ENCODE results near the gene ADI1.

Gene ADI1

GRCh38 chr2:3466966-3467365, 52.4 kb downstream of the ADI1 start:
- TF ChIP-seq CTCF (conservative IDR thresholded peaks at IDR 0.05; ENCODE audit: low read length) = no peak
- H3K4me3 ChIP-seq (ENCODE audit: low read length) = no peak overlapping the region
- DNase-seq (ENCODE audit: low read depth) = no peak

GRCh38 chr2:3466482-3466863, 52.9 kb downstream of the ADI1 start:
- DNase-seq (ENCODE audit: low read depth) = no peak
- no peak for TF ChIP-seq CTCF (conservative IDR thresholded peaks at IDR 0.05; ENCODE audit: low read length)
- H3K4me3 ChIP-seq (ENCODE audit: low read length) = no peak overlapping the region

GRCh38 chr2:3465844-3466481, 53.4 kb downstream of the ADI1 start:
- no peak for TF ChIP-seq CTCF (conservative IDR thresholded peaks at IDR 0.05; ENCODE audit: low read length)
- H3K4me3 ChIP-seq (ENCODE audit: low read length) = no peak overlapping the region
- peak; percentile 92 for DNase-seq (ENCODE audit: low read depth)

- no peak for DNase-seq (ENCODE audit: low read depth)
- no peak overlapping the region for H3K4me3 ChIP-seq (ENCODE audit: low read length)
- TF ChIP-seq CTCF (conservative IDR thresholded peaks at IDR 0.05; ENCODE audit: low read length) = no peak
These were observed 54.0 kb downstream of the ADI1 start for GRCh38 chr2:3465328-3465727.

- DNase-seq (ENCODE audit: low read depth) = no peak
- H3K4me3 ChIP-seq (ENCODE audit: low read length) = no peak overlapping the region
- TF ChIP-seq CTCF (conservative IDR thresholded peaks at IDR 0.05; ENCODE audit: low read length) = no peak
These were observed 54.8 kb downstream of the ADI1 start for GRCh38 chr2:3464401-3465005.

- no peak for TF ChIP-seq CTCF (conservative IDR thresholded peaks at IDR 0.05; ENCODE audit: low read length)
- no peak for DNase-seq (ENCODE audit: low read depth)
These were observed 55.4 kb downstream of the ADI1 start for GRCh38 chr2:3463944-3464343.

GRCh38 chr2:3463186-3463835, 56.0 kb downstream of the ADI1 start:
- no peak for DNase-seq (ENCODE audit: low read depth)
- TF ChIP-seq CTCF (conservative IDR thresholded peaks at IDR 0.05; ENCODE audit: low read length) = no peak
- H3K4me3 ChIP-seq (ENCODE audit: low read length) = no peak overlapping the region

More at GRCh38 chr2:3463944-3464343, 55.4 kb downstream of the ADI1 start:
- no peak overlapping the region for H3K4me3 ChIP-seq (ENCODE audit: low read length)

Data from AG10803 (cell line).